Suppressor macrophage (primary cell): Measurements from ENCODE around the gene CD96.
"Not testable (repeated sequence)": the region's sequence is repeated elsewhere in the genome, so short reads cannot be mapped to it uniquely, and the experiment has no call there.

Experiments used
- DNase-seq, 4 experiments: peaks; one replicate each; pipeline ENCODE4 v3.0.0-alpha.2; 2020 to 2022
- total RNA-seq, 17 experiments: gene quantifications; one replicate each; lab custom pipeline; 2026; ENCODE audit warnings: mixed read lengths in 6 of 17, inconsistent platforms in 3 of 17; lab: John Stamatoyannopoulos, UW

Gene CD96
- 0 to 3.5 (median 0.04) reads per million in 17 experiments for total RNA-seq

DNA sequence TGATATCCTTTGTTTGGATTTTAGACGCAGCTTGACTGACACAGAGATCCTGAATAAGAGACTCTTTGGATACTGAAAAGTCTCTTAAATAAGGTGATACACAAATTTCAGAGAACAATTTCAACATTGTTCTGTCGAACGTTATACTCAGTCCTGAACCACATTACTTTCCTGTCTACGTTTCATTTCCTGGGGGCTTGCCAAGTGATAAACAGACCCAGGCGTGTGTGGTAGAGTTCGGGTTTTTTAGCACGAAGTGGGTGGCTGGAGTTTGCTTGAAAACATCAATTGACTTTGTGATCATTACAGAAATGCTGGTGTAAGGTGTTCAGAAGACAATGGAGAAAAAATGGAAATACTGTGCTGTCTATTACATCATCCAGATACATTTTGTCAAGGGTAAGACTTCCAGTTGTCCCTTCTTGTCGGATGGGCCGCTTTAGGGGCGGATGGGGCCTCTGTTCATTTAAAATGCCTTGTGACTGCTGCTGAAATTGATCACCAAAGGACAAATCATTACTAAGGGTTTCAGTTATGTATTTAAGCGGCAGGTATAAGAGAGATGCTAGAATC, at the start of gene CD96:
Gene CD96, plus strand, starts transcription at position 287 of the 573 bp plus-strand sequence. Its CDS starts 52 bp downstream, at position 339.
- DNase-seq, result no peak

DNA sequence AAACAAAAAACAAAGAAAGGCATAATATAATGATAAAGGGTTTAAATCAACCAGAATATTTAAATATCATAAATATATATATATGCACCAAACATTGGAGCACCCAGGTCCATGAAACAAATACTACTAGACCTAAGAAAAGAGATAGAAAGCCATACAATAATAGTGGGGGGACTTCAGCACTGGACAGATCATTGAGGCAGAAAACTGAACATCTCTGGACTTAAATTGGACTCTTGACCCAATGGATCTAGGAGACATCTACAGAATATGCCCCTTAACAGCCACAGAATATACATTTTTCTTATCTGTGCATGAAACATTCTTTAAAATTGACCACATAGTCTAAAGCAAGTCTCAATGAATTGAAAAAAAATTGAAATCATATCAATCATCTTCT, 48.7 kb upstream of the CD96 start:
- DNase-seq, result no peak

DNA sequence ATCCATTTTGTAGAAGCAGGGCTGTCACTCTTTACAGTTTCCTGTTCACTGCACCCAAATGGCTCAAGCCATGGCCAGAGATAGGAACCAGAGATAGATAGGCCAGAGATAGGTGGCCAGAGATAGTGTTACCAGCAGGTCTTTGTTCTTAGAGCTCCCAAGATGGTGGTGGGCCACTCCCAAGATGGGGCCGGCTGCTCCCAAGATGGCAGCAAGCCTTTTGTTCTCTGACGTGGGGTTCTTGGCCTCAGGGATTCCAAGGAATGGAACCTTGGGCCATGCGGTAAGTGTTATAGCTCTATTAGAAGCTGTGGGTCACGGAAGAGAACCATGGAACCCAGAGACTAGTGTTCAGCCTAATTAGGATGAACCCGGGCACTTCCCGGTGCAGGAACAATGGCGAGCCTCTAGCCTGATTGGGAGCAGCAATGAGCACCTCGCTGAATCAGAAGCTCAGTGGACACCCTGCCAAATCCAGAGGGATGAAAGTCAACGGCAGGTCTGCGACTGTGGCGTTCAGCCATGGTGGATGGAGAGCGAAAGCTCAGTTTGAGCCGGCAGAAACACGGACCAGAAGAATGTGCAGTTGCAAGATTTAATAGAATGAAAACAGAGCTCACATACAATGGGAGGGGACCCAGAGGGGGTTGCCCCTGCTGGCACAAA, 45.0 kb upstream of the CD96 start:
- DNase-seq, result no peak

- DNase-seq, result no peak
These were observed 44.0 kb upstream of the CD96 start for GRCh38 chr3:111498022-111498421.

- DNase-seq, result no peak
These were observed 35.6 kb upstream of the CD96 start for GRCh38 chr3:111506435-111506834.

GRCh38 chr3:111509308-111509707, 32.7 kb upstream of the CD96 start:
- no peak for DNase-seq

DNA sequence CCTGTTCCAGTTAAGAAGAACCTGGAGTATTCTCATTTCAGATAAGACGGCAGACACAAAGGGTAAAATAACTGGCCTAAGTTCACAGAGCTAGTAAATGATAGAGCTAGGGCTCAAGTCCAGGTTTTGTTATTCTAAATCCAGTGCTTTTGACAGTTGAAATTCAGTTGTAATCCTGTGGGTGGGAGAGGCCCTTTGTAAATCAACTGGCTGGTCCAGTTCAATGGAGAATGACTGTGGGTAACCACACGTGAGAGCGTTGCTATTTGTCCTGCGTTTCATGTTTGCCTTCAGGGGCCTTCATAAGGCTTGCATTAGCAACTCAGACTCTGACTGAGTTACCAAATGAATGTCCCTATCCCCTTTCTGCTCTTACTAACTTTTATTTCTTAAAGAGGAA, 24.2 kb upstream of the CD96 start:
- DNase-seq, result no peak

DNA sequence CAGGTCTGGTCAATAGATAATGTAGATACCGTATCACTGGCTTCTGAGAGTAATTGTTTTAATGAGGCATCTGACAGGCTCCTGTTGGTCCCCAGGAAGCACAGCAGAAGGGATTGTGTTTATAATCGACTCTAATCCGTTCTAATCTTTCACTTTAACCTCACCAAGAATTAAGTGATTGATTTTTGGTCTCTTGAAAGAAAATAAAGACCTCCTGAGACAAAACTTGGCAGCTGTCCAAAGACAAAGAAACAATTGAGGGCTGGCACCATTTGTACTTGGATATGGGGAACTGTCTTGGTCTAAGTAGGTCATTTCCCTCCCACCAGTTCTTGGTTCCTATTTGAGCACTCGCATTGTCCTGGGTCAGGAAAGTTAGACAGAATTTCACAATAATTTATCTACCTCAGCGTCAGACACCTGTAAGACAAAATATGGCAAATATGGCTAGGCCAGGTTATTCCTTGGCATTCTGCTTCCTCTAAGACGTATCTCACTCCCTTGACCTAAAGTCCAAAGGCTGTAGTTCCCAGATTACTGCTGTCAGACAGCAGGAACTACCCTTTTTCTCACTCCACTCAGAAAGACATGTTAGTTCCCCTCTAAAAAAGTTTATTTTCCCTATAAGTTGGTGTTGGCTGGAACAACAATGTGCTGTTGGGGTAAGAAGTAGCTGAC, 22.7 kb upstream of the CD96 start:
- peak; percentile 5 to 61 (median 32) for DNase-seq

DNA sequence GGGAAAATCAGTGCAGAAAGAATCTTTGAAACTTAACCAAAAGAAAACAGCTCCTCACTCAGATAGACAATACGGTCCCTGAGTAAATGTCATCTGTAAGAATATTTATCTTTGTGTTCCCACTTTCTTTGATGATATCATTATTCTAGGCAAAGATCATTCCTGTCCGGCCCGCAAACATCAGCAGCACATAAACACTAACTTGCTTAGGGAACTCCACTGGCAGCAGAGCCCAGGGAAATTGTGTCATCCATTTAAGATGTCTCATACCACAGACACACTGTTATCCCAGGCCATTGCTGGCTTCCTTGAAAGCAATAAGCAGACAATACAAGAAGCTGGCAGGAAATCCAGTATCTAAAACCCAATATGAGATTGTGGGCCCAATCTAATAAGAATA, 20.1 kb upstream of the CD96 start:
- peak in 3 of 4 experiments; percentile 16 to 22 (median 20) for DNase-seq

DNA sequence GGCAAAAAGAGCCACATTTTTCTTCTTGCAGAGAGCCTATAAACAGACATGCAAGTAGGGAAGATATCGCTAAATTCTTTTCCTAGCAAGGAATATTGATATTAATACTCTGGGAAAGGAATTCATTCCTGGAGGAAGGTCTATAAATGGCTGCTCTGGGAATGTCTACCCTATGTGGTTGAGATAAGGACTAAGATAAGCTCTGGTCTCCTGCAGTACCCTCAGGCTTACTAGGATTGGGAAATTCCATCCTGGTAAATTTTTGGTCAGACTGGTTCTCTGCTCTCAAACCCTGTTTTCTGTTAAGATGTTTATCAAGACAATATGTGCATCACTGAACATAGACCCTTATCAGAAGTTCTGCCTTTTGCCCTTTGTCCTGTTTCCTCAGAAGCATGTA, 17.5 kb upstream of the CD96 start:
- not testable (repeated sequence) for DNase-seq

GRCh38 chr3:111531446-111531845, 10.6 kb upstream of the CD96 start:
- no peak for DNase-seq

GRCh38 chr3:111534701-111535100, 7.3 kb upstream of the CD96 start:
- no peak for DNase-seq

DNA sequence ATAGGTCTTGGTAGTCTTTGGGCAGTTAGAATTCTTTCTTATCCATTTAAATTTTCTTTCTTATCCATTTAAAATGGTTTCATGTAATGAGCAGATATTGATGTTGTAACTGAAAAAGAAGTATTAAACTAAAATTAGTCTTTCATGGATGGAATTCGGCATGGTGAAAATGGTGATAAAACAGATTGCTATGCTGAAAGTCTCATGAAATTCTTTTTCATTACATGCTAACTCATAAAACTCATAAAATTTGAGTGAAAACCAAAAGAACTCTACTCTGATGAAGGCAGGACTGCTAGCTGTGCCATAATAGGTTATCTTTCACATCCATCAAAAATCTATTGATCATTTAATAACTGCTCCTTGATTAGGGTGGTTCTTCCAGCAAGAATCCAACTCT, 3.9 kb upstream of the CD96 start:
- no peak for DNase-seq

DNA sequence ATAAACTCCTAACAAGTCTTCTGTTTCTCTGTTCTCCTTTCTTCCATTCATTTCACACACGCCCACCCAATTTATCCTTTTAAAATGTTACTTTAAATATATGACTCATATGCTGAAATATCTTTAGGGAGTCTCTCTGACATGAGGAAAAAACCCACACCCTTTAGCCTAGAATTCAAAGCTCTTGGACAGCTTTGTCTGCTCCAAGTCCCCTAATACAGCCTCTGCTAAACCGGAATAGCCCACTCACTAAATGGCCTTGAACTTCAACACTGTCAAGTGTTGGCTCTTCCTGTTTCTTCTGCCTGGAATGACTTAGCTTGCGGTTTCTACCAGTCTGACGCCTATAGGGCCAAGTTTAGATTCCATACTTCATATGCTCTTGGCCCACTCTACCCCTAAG, 3.3 kb upstream of the CD96 start:
- peak; percentile 18 to 56 (median 36) for DNase-seq

DNA sequence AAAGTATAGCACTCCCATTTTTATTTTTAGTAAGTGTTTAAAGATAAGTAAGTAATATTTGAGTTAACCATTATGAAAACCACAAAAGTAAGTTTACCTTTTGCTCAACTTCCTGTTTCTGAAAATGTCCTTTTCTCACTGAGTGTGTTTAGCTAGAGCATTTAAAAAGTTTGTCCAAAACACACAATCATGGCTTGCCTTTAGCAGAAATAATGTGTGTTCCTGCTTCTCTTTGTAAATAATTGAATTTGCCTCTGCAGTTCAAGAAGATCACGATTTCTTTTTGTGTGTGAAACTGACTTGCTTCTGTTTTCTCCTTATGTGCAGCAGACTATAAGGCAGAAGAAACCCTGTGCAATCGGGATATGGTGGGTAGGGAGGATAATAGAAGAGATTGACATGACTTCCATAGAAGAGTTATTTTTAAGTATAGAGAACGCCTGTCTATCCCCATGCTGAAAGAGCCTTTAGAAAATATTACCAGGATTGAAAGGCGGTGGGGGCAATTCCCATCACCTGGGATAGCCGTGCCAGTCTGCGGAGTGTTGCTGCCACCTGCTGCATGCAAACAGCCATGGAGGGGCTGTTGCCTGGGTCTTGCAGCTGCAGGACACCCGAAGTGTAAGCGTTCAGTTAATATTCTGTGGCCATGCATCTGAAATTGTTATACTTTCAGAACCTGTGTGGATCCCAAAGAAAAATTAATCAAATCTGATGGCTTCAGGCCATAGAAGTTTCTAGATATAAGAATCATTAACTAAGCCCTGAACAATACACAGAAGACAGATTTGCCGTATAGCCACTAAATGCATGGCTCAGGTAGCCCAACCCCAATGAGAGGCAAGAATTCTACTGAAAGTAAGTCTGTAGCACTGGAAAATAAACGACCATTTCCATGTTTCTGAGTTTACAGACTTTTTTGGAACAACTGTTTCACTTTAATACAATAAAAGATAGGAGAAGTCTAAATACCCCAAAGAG, 2.4 kb upstream of the CD96 start:
- DNase-seq, result peak in 3 of 4 experiments; percentile 5 to 39 (median 30)

GRCh38 chr3:111541391-111541790, 606 bp upstream of the CD96 start:
- no peak for DNase-seq

DNA sequence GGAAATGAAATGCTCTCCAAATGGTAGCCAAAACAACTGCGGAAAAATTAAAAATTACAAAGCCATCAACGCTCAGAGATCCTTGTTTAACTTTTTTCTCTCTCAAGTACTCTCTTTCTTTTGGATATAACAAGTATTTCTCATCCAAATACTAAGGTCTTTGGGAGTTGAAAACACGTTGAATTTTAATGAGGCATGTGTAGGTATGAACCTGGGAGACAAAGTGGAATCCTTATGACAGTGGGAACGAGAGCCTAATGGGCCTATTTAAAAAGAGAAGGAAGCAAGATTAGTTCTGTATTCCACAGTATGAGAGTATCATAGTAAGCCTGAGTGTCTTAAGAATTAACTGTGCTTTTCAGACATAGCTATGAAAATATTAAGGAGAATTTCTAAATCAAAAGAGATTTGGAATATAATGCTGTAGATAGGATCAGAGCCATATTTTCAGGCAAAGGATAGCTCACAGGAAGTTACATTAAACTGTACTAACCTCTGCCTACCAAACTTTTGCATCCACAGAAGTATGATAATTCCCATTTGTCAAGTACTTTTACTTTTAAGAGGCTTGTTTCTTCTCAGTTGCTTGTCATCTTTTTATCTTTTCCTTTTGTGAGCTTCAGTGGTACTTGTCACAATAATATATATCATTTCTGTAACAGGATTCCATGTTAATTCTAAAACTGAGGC, 759 bp downstream of the CD96 start:
- DNase-seq, result no peak

DNA sequence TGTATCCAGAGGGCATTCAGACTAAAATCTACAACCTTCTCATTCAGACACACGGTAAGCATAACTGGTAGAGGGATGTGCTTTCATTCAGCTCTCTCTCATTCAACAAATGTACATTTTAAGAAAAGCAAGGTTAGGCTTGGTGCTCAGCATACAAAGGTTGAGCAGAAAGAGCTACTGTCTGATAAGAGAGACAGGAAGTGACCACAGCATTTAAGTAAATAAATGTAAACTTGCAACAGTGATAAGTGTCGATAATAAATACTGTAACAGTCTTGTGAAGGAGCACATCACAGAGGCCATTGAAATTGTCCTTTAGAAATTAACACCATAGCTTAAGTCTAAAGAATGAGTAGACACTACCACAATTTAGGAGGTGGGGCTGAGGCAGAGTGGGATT, 3.4 kb downstream of the CD96 start:
- DNase-seq, result no peak

DNA sequence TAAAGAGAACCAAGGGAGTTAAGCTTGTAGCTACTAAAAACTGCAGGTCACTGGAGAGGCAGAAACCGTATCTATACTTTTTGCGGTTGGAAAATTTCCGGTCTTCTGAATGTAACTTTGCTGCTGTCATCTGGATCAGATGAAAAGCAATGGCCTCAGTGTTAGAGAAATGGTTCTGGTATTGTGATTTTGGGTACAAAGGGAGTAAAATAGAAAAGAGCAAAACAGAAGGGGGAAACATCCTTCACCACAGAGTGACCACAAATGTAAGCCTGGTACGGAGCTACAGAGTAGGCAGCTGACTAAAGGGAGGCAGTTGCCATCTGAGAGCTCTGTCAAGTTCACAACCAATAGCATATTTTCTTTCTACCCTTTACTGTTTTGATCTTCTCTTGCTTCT, 5.6 kb downstream of the CD96 start:
- peak in 2 of 4 experiments; percentile 6 to 33 for DNase-seq

- DNase-seq, result peak; percentile 14 to 63 (median 36)
These were observed 6.1 kb downstream of the CD96 start for GRCh38 chr3:111548092-111548491.

GRCh38 chr3:111548756-111549155, 6.8 kb downstream of the CD96 start:
- DNase-seq, result peak in 2 of 4 experiments; percentile 43 to 48

DNA sequence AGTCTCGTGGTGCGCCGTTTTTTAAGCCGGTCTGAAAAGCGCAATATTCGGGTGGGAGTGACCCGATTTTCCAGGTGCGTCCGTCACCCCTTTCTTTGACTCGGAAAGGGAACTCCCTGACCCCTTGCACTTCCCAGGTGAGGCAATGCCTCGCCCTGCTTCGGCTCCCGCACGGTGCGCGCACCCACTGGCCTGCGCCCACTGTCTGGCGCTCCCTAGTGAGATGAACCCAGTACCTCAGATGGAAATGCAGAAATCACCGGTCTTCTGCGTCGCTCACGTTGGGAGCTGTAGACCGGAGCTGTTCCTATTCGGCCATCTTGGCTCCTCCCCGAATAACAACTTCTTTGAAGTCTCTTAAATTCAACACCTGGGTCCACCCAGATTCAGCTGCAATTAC, 19.9 kb downstream of the CD96 start:
- not testable (repeated sequence) for DNase-seq
